CD4-positive, alpha-beta T cell treated with Interleukin-6 for 4 hours (primary cell): Measurements from ENCODE around the gene POTEM.
"Not testable (repeated sequence)": the region's sequence is repeated elsewhere in the genome, so short reads cannot be mapped to it uniquely, and the experiment has no call there.

Source experiments
- DNase-seq: peaks from one replicate; pipeline ENCODE4 v3.0.0-alpha.2; 2020; ENCODE audit warnings: mixed read lengths

Gene POTEM

DNA sequence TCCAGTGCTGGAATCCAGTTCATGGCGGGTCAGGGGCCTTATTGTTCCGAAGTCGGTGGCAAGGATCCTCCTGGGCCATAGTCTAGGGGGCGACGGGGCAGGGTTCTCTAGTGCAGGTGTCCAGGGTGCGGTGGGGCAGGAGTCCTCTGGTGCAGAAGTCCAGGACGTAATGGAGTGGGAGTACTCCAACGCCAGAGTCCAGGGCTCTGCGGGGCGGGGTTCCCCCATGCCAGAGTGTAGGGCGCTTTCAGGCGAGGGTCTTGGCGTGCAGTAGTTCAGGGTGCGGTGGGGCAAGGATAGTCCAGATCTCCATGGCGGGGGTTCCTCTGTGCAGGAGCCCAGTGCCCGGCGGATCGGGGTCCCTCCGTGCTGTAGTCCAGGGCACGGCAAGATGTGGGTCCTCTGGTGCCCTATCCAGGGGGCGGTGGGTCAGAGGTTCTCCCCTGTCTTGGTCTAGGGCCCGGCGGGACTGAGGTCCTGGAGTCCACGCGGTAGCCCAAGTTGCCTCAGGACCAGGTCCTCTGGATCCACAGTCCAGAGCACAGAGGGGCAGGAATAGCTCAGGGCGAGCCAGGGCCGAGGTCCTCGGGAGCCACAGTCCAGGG is 70.9 kb downstream of the POTEM start:
- DNase-seq = not testable (repeated sequence)

DNA sequence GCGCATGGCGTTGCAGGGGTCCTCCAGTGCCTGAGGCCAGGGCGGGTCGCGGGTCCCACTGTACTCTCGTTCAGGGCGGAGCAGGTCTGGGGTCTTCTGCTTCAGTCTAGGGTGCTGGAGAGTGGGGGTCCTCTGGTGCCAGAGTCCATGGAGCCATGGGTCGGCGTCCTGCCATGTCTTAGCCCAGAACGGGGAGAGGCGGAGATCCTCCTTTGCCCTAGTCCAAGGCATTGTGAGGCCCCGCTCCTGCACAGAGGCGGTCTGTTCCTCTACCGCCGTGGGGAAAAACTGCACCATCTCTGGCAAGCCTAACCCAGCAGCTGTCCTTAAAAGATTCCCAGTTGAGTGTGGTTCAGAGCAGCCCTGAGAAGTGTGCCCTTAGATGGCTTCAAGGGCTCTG is 71.6 kb downstream of the POTEM start:
- DNase-seq = not testable (repeated sequence)

GRCh38 chr14:19043384-19043783 is 76.2 kb downstream of the POTEM start:
- DNase-seq = not testable (repeated sequence)
